Activated CD4-positive, alpha-beta memory T cell treated with anti-CD3 and anti-CD28 coated beads for 36 hours (primary cell): ENCODE measurements around the gene ELP6. TPM values are rescaled to one million over a fixed set of nuclear protein-coding genes. Genes with fewer than 3 reads are reported as not detected.
"Not testable (repeated sequence)": the region's sequence is repeated elsewhere in the genome, so short reads cannot be mapped to it uniquely, and the experiment has no call there.

Experiments used
- CTCF ChIA-PET: fragments of 350-600 bp; sonication (Branson Sonifier 250); formaldehyde crosslinking; loops from one replicate; lab custom pipeline; 2021; ENCODE audit warnings: antibody characterized with exemption, inconsistent platforms; lab: Charles Lee
- POLR2A ChIA-PET: fragments of 350-600 bp; sonication (Branson Sonifier 250); formaldehyde crosslinking; loops from one replicate; lab custom pipeline; 2021; ENCODE audit warnings: antibody characterized with exemption; lab: Charles Lee
- DNase-seq: peaks from one replicate; pipeline ENCODE4 v3.0.0-alpha.2; 2020
- H3K27ac Mint-ChIP-seq: one replicate; pipeline ENCODE4 v1.8.0; 2021; ENCODE audit warnings: mixed read lengths
- H3K27me3 Mint-ChIP-seq: one replicate; pipeline ENCODE4 v1.8.0; 2021; ENCODE audit warnings: mixed read lengths
- H3K36me3 Mint-ChIP-seq: one replicate; pipeline ENCODE4 v1.8.0; 2021; ENCODE audit warnings: mixed read lengths
- H3K4me1 Mint-ChIP-seq: one replicate; pipeline ENCODE4 v1.8.0; 2021; ENCODE audit warnings: low read depth, mixed read lengths
- H3K4me3 Mint-ChIP-seq: one replicate; pipeline ENCODE4 v1.8.0; 2021; ENCODE audit warnings: mild to moderate bottlenecking, mixed read lengths
- H3K9me3 Mint-ChIP-seq: one replicate; pipeline ENCODE4 v1.8.0; 2021; ENCODE audit warnings: mixed read lengths
- intact Hi-C: fragments of 100-400 bp; cut with micrococcal nuclease; formaldehyde crosslinking; loops from one replicate; pipeline ENCODE4 v1.15.1; 2023
- total RNA-seq, 2 experiments: library from RNA; stranded (reverse); gene quantifications; one replicate each; pipeline ENCODE4 v1.2.3, GENCODE V29; 2021

ELP6 gene
- total RNA-seq, 2 experiments from 2014 or later, result 32.7 to 32.8 TPM

- ChIA-PET POLR2A (no interaction called here), CTCF (interaction anchor here (0.7 to 1.6 kb wide), 2 partner anchors 39 to 261 kb away, joined by 3 to 4 read pairs; no protein-coding TSS in a partner anchor)
- no peak overlapping the region for H3K4me3 Mint-ChIP-seq
- no peaks in the 10 kb centered on the region for H3K36me3 Mint-ChIP-seq
- no peaks in the 10 kb centered on the region for H3K4me1 Mint-ChIP-seq
- peaks cover 5% of the 10 kb centered on the region for H3K9me3 Mint-ChIP-seq
- intact Hi-C loops, result no loop called here
- H3K27me3 Mint-ChIP-seq, result no peaks in the 10 kb centered on the region
- no peak overlapping the region for H3K27ac Mint-ChIP-seq
- no peak for DNase-seq
These were observed 14.6 kb upstream of the ELP6 start for GRCh38 chr3:47527952-47528725.

GRCh38 chr3:47525617-47526016 is 12.1 kb upstream of the ELP6 start:
- H3K9me3 Mint-ChIP-seq, result peaks cover 5% of the 10 kb centered on the region
- intact Hi-C loops, result no loop called here
- no peaks in the 10 kb centered on the region for H3K27me3 Mint-ChIP-seq
- POLR2A ChIA-PET, result no interaction called here
- no peak overlapping the region for H3K4me3 Mint-ChIP-seq
- CTCF ChIA-PET, result no interaction called here
- no peak for DNase-seq
- H3K27ac Mint-ChIP-seq, result no peak overlapping the region
- H3K4me1 Mint-ChIP-seq, result no peaks in the 10 kb centered on the region
- no peaks in the 10 kb centered on the region for H3K36me3 Mint-ChIP-seq

- ChIA-PET POLR2A (interaction anchor here (1.5 kb wide), 1 partner anchor 258 kb away, joined by 5 read pairs; the partner anchor contains the start of gene SMARCC1), CTCF (interaction anchor here (0.8 to 3.5 kb wide), 11 partner anchors 10 to 467 kb away, joined by 3 to 38 read pairs (median 7); partner anchors contain the start of gene ELP6)
These were observed 10.0 kb upstream of the ELP6 start for GRCh38 chr3:47523310-47524073.

GRCh38 chr3:47522082-47522987 is 8.8 kb upstream of the ELP6 start:
- H3K27ac Mint-ChIP-seq, result no peak overlapping the region

More at GRCh38 chr3:47523310-47524073, 10.0 kb upstream of the ELP6 start:
- no peak overlapping the region for H3K27ac Mint-ChIP-seq
- no peaks in the 10 kb centered on the region for H3K27me3 Mint-ChIP-seq
- intact Hi-C loops, result no loop called here
- no peaks in the 10 kb centered on the region for H3K4me1 Mint-ChIP-seq
- H3K4me3 Mint-ChIP-seq, result no peak overlapping the region
- H3K9me3 Mint-ChIP-seq, result peaks cover 5% of the 10 kb centered on the region
- H3K36me3 Mint-ChIP-seq, result no peaks in the 10 kb centered on the region
- no peak for DNase-seq

GRCh38 chr3:47520756-47521155 is 7.2 kb upstream of the ELP6 start:
- no peak overlapping the region for H3K27ac Mint-ChIP-seq
- intact Hi-C loops, result no loop called here
- no peaks in the 10 kb centered on the region for H3K9me3 Mint-ChIP-seq
- ChIA-PET POLR2A (interaction anchor here (0.7 kb wide), 1 partner anchor 304 kb away, joined by 3 read pairs; no protein-coding TSS in a partner anchor), CTCF (interaction anchor here (0.5 to 3.5 kb wide), 10 partner anchors 8 to 282 kb away, joined by 3 to 38 read pairs (median 6); partner anchors contain the start of genes DHX30 and ELP6)
- no peaks in the 10 kb centered on the region for H3K27me3 Mint-ChIP-seq
- no peaks in the 10 kb centered on the region for H3K36me3 Mint-ChIP-seq
- DNase-seq, result no peak
- no peak overlapping the region for H3K4me3 Mint-ChIP-seq
- H3K4me1 Mint-ChIP-seq, result no peaks in the 10 kb centered on the region

More at GRCh38 chr3:47522082-47522987, 8.8 kb upstream of the ELP6 start:
- H3K4me1 Mint-ChIP-seq, result no peaks in the 10 kb centered on the region
- peak; percentile 88 for DNase-seq
- H3K4me3 Mint-ChIP-seq, result no peak overlapping the region
- intact Hi-C loops, result loop anchor here (1.0 kb wide), 1 partner anchor 267 kb away; no protein-coding TSS in a partner anchor
- H3K36me3 Mint-ChIP-seq, result no peaks in the 10 kb centered on the region
- ChIA-PET POLR2A (interaction anchor here (0.8 to 1.5 kb wide), 4 partner anchors 259 to 280 kb away, joined by 4 to 6 read pairs (median 5); partner anchors contain the start of gene SMARCC1), CTCF (interaction anchor here (0.6 to 3.5 kb wide), 42 partner anchors 9 to 635 kb away, joined by 3 to 38 read pairs (median 4); partner anchors contain the start of genes DHX30, ELP6 and SCAP)
- no peaks in the 10 kb centered on the region for H3K9me3 Mint-ChIP-seq
- no peaks in the 10 kb centered on the region for H3K27me3 Mint-ChIP-seq

GRCh38 chr3:47517937-47518336 is 4.4 kb upstream of the ELP6 start:
- ChIA-PET CTCF (interaction anchor here (1.9 kb wide), 1 partner anchor 97 kb away, joined by 5 read pairs; no protein-coding TSS in a partner anchor), POLR2A (no interaction called here)
- H3K4me1 Mint-ChIP-seq, result peaks cover 8% of the 10 kb centered on the region
- DNase-seq, result no peak
- no peaks in the 10 kb centered on the region for H3K36me3 Mint-ChIP-seq
- H3K4me3 Mint-ChIP-seq, result no peak overlapping the region
- no peaks in the 10 kb centered on the region for H3K9me3 Mint-ChIP-seq
- no peaks in the 10 kb centered on the region for H3K27me3 Mint-ChIP-seq
- H3K27ac Mint-ChIP-seq, result no peak overlapping the region
- intact Hi-C loops, result no loop called here

- Mint-ChIP-seq H3K4me3 (no peak overlapping the region), H3K27me3 (no peaks in the 10 kb centered on the region), H3K9me3 (no peaks in the 10 kb centered on the region), H3K36me3 (peaks cover 3% of the 10 kb centered on the region), H3K4me1 (peaks cover 20% of the 10 kb centered on the region), H3K27ac (no peak overlapping the region)
- ChIA-PET CTCF (interaction anchor here (0.6 to 1.5 kb wide), 2 partner anchors 56 to 94 kb away, joined by 3 to 5 read pairs; no protein-coding TSS in a partner anchor), POLR2A (no interaction called here)
- intact Hi-C loops, result no loop called here
- DNase-seq, result no peak
These were observed 2.4 kb upstream of the ELP6 start for GRCh38 chr3:47515864-47516319.

- peak overlapping the region; percentile 25 for H3K27ac Mint-ChIP-seq
- H3K4me3 Mint-ChIP-seq, result peak overlapping the region; percentile 56
- H3K27me3 Mint-ChIP-seq, result no peaks in the 10 kb centered on the region
- H3K36me3 Mint-ChIP-seq, result peaks cover 3% of the 10 kb centered on the region
- ChIA-PET CTCF (interaction anchor here (0.6 to 1.5 kb wide), 2 partner anchors 93 to 273 kb away, joined by 3 to 5 read pairs; no protein-coding TSS in a partner anchor), POLR2A (no interaction called here)
- H3K9me3 Mint-ChIP-seq, result no peaks in the 10 kb centered on the region
- intact Hi-C loops, result no loop called here
- peaks cover 20% of the 10 kb centered on the region for H3K4me1 Mint-ChIP-seq
- no peak for DNase-seq
These were observed 1.6 kb upstream of the ELP6 start for GRCh38 chr3:47515100-47515499.

- Mint-ChIP-seq H3K27me3 (no peaks in the 10 kb centered on the region), H3K36me3 (peaks cover 11% of the 10 kb centered on the region), H3K4me3 (peak overlapping the region; percentile 97), H3K9me3 (no peaks in the 10 kb centered on the region), H3K27ac (peak overlapping the region; percentile 98), H3K4me1 (peaks cover 20% of the 10 kb centered on the region)
- CTCF ChIA-PET, result interaction anchor here (0.6 to 4.8 kb wide), 6 partner anchors 10 to 478 kb away, joined by 3 to 32 read pairs (median 4); no protein-coding TSS in a partner anchor
- DNase-seq, result peak; percentile 41
- intact Hi-C loops, result loop anchor here (1.0 to 5.0 kb wide), 5 partner anchors 37 to 536 kb away; partner anchors contain the start of genes CCDC12, DHX30 and SCAP
- POLR2A ChIA-PET, result interaction anchor here (0.6 to 0.9 kb wide), 2 partner anchors 10 to 91 kb away, joined by 3 read pairs; no protein-coding TSS in a partner anchor
These were observed 942 bp downstream of the ELP6 start for GRCh38 chr3:47512416-47513124.

- DNase-seq, H3K27ac Mint-ChIP-seq, CTCF ChIA-PET, intact Hi-C loops, H3K9me3 Mint-ChIP-seq, POLR2A ChIA-PET, H3K4me1 Mint-ChIP-seq, H3K27me3 Mint-ChIP-seq, H3K4me3 Mint-ChIP-seq: not testable (repeated sequence)
- H3K36me3 Mint-ChIP-seq, result peaks cover 29% of the 10 kb centered on the region
These were observed 8.2 kb downstream of the ELP6 start for GRCh38 chr3:47505267-47505666.
